H1 (cell line): ENCODE results near the gene ADGRD2. TPM values are rescaled to one million over a fixed set of nuclear protein-coding genes. Genes with fewer than 3 reads are reported as not detected.

Source experiments
- BCL11A ChIP-seq, 2 experiments: IDR thresholded peaks; one replicate each; pipeline ENCODE4 v1.6.1; 2011; ENCODE audit warnings: low read depth in 2 of 2, low read length in 2 of 2, mild to moderate bottlenecking in 2 of 2
- CBX5 ChIP-seq: fragments of 300-800, 300-1000 bp; sonication (generic); IDR thresholded peaks from 2 replicates; pipeline ENCODE4 v1.7.1; 2016; ENCODE audit warnings: antibody characterized with exemption, low read length, low read depth
- CEBPB ChIP-seq: IDR thresholded peaks from 2 replicates; pipeline ENCODE4 v1.6.1; 2012; ENCODE audit warnings: low read depth, low read length
- CHD2 ChIP-seq: IDR thresholded peaks from 2 replicates; pipeline ENCODE4 v1.6.1; 2012; ENCODE audit warnings: low read length, improper control_type of control experiment
- CREB1 ChIP-seq: IDR thresholded peaks from 2 replicates; pipeline ENCODE4 v1.6.1; 2012; ENCODE audit warnings: inconsistent platforms
- FOSL1 ChIP-seq: IDR thresholded peaks from 2 replicates; pipeline ENCODE4 v1.6.1; 2011; ENCODE audit warnings: mild to moderate bottlenecking, low read depth, low read length, moderate library complexity; ENCODE audit not compliant: insufficient read depth
- POLR2A ChIP-seq, 2 experiments: IDR thresholded peaks; 1 replicate in 1 of 2; 2 replicates in 1 of 2; pipeline ENCODE4 v1.6.1; 2011; ENCODE audit warnings: low read depth in 2 of 2, low read length in 2 of 2, mild to moderate bottlenecking in 2 of 2; ENCODE audit errors: control extremely low read depth in 1 of 2
- RFX5 ChIP-seq: IDR thresholded peaks from 2 replicates; pipeline ENCODE4 v1.6.1; 2011; ENCODE audit warnings: low read depth, low read length, improper control_type of control experiment, borderline replicate concordance
- SUZ12 ChIP-seq: fragments of 200-600 bp; sonication (generic); IDR thresholded peaks from 2 replicates; pipeline ENCODE4 v1.6.1; 2012; ENCODE audit warnings: mild to moderate bottlenecking, inconsistent platforms, low read length, moderate library complexity, mixed read lengths
- TCF12 ChIP-seq: IDR thresholded peaks from 2 replicates; pipeline ENCODE4 v1.6.1; 2011; ENCODE audit warnings: low read depth, mild to moderate bottlenecking, low read length
- polyA plus RNA-seq, 7 experiments: library from polyadenylated mRNA; depleted of rRNA in 3 of 7; stranded (reverse) in 5 of 7; unstranded in 2 of 7; fragments of >200 nt in 5 of 7; fragments of 200-250 nt in 2 of 7; gene quantifications; 1 replicate in 5 of 7; 2 replicates in 1 of 7; 4 replicates in 1 of 7; pipeline versions ENCODE4 v1.2.1 to v1.2.3, GENCODE V29; 2011 to 2013; ENCODE audit warnings: missing spikeins in 2 of 7, mixed read lengths in 2 of 7
- total RNA-seq: library from RNA; stranded (reverse); fragmentation: NEBNext Ultra II Directional; extraction: Animal tissue kit (Norgen Biotek cat#: 25700); gene quantifications from 2 replicates; pipeline ENCODE4 v1.2.1, GENCODE V29; 2021
- TF ChIP-seq, protein P1 (sequence below): fragments of 300-600 bp; sonication (generic); IDR thresholded peaks from 2 replicates; pipeline ENCODE4 v1.7.1; 2012; ENCODE audit warnings: low read length, moderate library complexity, mild to moderate bottlenecking, inconsistent platforms; ENCODE audit not compliant: insufficient replicate concordance

ADGRD2 gene
- total and polyA plus RNA-seq, 2 of the 8 experiments (the other 6 are each of a cell fraction or from before 2014, with no cell fraction given), result 0.41 to 1.4 TPM

DNA sequence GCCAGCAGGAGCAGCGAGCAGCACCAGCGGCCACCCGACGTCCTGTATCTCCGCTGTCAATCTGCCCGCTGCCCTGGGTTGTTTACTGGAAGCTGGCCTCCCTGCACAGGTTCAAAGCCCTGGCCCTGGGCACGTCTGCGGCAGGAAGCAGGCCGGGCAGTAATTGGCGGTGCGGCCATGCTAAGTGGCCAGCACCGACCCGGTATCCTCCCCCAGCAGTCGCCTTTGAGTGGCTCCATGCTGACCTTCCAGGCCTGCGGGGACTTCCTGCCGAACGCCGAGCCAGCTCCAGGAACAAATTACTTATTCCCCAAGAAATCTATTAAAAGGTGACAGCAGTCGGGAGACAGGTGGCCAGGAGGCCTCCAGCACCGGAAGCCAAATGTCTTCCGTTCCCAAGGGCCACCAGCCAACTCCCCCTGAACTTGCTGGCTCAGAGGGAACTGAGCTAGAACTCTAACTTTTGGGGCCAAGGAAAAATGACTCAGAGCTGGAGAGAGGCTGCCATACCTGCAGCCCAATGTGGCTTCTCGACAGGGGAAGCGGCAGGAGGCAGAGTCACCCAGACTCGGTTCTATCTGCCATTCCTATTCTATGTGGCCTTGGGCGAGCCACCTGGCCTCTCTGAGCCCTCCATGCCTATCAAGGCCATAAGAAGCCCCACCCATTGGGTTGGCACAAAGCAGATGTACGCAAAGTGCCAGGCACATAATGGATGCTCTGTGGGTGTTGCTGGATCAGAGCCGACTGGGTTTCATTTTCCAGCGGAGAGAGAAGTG is 21.3 kb upstream of the ADGRD2 start (continued):
- TF ChIP-seq, protein P1, sequence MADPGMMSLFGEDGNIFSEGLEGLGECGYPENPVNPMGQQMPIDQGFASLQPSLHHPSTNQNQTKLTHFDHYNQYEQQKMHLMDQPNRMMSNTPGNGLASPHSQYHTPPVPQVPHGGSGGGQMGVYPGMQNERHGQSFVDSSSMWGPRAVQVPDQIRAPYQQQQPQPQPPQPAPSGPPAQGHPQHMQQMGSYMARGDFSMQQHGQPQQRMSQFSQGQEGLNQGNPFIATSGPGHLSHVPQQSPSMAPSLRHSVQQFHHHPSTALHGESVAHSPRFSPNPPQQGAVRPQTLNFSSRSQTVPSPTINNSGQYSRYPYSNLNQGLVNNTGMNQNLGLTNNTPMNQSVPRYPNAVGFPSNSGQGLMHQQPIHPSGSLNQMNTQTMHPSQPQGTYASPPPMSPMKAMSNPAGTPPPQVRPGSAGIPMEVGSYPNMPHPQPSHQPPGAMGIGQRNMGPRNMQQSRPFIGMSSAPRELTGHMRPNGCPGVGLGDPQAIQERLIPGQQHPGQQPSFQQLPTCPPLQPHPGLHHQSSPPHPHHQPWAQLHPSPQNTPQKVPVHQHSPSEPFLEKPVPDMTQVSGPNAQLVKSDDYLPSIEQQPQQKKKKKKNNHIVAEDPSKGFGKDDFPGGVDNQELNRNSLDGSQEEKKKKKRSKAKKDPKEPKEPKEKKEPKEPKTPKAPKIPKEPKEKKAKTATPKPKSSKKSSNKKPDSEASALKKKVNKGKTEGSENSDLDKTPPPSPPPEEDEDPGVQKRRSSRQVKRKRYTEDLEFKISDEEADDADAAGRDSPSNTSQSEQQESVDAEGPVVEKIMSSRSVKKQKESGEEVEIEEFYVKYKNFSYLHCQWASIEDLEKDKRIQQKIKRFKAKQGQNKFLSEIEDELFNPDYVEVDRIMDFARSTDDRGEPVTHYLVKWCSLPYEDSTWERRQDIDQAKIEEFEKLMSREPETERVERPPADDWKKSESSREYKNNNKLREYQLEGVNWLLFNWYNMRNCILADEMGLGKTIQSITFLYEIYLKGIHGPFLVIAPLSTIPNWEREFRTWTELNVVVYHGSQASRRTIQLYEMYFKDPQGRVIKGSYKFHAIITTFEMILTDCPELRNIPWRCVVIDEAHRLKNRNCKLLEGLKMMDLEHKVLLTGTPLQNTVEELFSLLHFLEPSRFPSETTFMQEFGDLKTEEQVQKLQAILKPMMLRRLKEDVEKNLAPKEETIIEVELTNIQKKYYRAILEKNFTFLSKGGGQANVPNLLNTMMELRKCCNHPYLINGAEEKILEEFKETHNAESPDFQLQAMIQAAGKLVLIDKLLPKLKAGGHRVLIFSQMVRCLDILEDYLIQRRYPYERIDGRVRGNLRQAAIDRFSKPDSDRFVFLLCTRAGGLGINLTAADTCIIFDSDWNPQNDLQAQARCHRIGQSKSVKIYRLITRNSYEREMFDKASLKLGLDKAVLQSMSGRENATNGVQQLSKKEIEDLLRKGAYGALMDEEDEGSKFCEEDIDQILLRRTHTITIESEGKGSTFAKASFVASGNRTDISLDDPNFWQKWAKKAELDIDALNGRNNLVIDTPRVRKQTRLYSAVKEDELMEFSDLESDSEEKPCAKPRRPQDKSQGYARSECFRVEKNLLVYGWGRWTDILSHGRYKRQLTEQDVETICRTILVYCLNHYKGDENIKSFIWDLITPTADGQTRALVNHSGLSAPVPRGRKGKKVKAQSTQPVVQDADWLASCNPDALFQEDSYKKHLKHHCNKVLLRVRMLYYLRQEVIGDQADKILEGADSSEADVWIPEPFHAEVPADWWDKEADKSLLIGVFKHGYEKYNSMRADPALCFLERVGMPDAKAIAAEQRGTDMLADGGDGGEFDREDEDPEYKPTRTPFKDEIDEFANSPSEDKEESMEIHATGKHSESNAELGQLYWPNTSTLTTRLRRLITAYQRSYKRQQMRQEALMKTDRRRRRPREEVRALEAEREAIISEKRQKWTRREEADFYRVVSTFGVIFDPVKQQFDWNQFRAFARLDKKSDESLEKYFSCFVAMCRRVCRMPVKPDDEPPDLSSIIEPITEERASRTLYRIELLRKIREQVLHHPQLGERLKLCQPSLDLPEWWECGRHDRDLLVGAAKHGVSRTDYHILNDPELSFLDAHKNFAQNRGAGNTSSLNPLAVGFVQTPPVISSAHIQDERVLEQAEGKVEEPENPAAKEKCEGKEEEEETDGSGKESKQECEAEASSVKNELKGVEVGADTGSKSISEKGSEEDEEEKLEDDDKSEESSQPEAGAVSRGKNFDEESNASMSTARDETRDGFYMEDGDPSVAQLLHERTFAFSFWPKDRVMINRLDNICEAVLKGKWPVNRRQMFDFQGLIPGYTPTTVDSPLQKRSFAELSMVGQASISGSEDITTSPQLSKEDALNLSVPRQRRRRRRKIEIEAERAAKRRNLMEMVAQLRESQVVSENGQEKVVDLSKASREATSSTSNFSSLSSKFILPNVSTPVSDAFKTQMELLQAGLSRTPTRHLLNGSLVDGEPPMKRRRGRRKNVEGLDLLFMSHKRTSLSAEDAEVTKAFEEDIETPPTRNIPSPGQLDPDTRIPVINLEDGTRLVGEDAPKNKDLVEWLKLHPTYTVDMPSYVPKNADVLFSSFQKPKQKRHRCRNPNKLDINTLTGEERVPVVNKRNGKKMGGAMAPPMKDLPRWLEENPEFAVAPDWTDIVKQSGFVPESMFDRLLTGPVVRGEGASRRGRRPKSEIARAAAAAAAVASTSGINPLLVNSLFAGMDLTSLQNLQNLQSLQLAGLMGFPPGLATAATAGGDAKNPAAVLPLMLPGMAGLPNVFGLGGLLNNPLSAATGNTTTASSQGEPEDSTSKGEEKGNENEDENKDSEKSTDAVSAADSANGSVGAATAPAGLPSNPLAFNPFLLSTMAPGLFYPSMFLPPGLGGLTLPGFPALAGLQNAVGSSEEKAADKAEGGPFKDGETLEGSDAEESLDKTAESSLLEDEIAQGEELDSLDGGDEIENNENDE, result no peak
- TF ChIP-seq TCF12 (no peak), CHD2 (no peak), SUZ12 (no peak), RFX5 (no peak), CREB1 (no peak), CEBPB (no peak), BCL11A (IDR thresholded peaks at IDR 0.05; ENCODE audit: low read depth in 2 of 2, low read length in 2 of 2) (no peak), POLR2A (IDR thresholded peaks at IDR 0.05; ENCODE audit: control extremely low read depth in 1 of 2, low read depth in 2 of 2, low read length in 2 of 2) (no peak), FOSL1 (no peak), CBX5 (no peak)
